GM23338 (cell line): ENCODE measurements around the gene PSMB3. TPM values are rescaled to one million over a fixed set of nuclear protein-coding genes. Genes with fewer than 3 reads are reported as not detected.

ENCODE experiments used
- CREB1 ChIP-seq: fragments of 250-450 bp; sonication (Bioruptor Pico); IDR thresholded peaks from 2 replicates; pipeline ENCODE4 v1.5.0; 2020; ENCODE audit warnings: low read depth, mild to moderate bottlenecking, moderate library complexity
- EZH2phosphoT487 ChIP-seq: fragments of 200-600 bp; sonication (generic); IDR thresholded peaks from one replicate; pipeline ENCODE4 v1.8.1; 2018; ENCODE audit warnings: antibody characterized with exemption; ENCODE audit not compliant: unreplicated experiment
- JUNB ChIP-seq: IDR thresholded peaks from one replicate; pipeline ENCODE4 v1.6.1; 2016; ENCODE audit warnings: antibody characterized with exemption; ENCODE audit not compliant: unreplicated experiment
- NANOG ChIP-seq: IDR thresholded peaks from 2 replicates; pipeline ENCODE4 v1.6.1; 2016; ENCODE audit warnings: antibody characterized with exemption, borderline replicate concordance
- POLR2AphosphoS5 ChIP-seq: IDR thresholded peaks from 2 replicates; pipeline ENCODE4 v1.6.1; 2016; ENCODE audit warnings: antibody characterized with exemption, low read depth
- STAT1 ChIP-seq: IDR thresholded peaks from one replicate; pipeline ENCODE4 v1.6.1; 2016; ENCODE audit warnings: antibody characterized with exemption; ENCODE audit not compliant: unreplicated experiment
- ZNF114 ChIP-seq: fragments of 250-450 bp; sonication (Bioruptor Pico); IDR thresholded peaks from 2 replicates; pipeline ENCODE4 v1.5.0; 2020; ENCODE audit warnings: mild to moderate bottlenecking, moderate library complexity
- polyA plus RNA-seq: library from polyadenylated mRNA; unstranded; fragments of >200 nt; fragmentation: Nextera tagmentation; extraction: Ambion mirVana; gene quantifications from 2 replicates; pipeline ENCODE4 v1.2.1, GENCODE V29; 2016
- total RNA-seq: library from RNA; depleted of rRNA; stranded (reverse); fragments of >200 nt; shearing (Covaris generic); gene quantifications from 2 replicates; pipeline ENCODE4 v1.2.3, GENCODE V29; 2014
- TF ChIP-seq, protein P1 (sequence below): fragments of 250-450 bp; sonication (Bioruptor Pico); IDR thresholded peaks from 2 replicates; pipeline ENCODE4 v1.5.0; 2020; ENCODE audit warnings: mild to moderate bottlenecking, moderate library complexity
- TF ChIP-seq, protein P2 (sequence below): IDR thresholded peaks from 2 replicates; pipeline ENCODE4 v1.6.1; 2016; ENCODE audit warnings: antibody characterized with exemption
- TF ChIP-seq, protein P3 (sequence below): IDR thresholded peaks from one replicate; pipeline ENCODE4 v1.6.1; 2018; ENCODE audit warnings: antibody characterized with exemption; ENCODE audit not compliant: unreplicated experiment

Gene PSMB3
- total and polyA plus RNA-seq, 2 experiments from 2014 or later = 250 to 523 TPM

GRCh38 chr17:38719289-38719942 lies 33.1 kb upstream of the PSMB3 start (continued):
- TF ChIP-seq, protein P1, sequence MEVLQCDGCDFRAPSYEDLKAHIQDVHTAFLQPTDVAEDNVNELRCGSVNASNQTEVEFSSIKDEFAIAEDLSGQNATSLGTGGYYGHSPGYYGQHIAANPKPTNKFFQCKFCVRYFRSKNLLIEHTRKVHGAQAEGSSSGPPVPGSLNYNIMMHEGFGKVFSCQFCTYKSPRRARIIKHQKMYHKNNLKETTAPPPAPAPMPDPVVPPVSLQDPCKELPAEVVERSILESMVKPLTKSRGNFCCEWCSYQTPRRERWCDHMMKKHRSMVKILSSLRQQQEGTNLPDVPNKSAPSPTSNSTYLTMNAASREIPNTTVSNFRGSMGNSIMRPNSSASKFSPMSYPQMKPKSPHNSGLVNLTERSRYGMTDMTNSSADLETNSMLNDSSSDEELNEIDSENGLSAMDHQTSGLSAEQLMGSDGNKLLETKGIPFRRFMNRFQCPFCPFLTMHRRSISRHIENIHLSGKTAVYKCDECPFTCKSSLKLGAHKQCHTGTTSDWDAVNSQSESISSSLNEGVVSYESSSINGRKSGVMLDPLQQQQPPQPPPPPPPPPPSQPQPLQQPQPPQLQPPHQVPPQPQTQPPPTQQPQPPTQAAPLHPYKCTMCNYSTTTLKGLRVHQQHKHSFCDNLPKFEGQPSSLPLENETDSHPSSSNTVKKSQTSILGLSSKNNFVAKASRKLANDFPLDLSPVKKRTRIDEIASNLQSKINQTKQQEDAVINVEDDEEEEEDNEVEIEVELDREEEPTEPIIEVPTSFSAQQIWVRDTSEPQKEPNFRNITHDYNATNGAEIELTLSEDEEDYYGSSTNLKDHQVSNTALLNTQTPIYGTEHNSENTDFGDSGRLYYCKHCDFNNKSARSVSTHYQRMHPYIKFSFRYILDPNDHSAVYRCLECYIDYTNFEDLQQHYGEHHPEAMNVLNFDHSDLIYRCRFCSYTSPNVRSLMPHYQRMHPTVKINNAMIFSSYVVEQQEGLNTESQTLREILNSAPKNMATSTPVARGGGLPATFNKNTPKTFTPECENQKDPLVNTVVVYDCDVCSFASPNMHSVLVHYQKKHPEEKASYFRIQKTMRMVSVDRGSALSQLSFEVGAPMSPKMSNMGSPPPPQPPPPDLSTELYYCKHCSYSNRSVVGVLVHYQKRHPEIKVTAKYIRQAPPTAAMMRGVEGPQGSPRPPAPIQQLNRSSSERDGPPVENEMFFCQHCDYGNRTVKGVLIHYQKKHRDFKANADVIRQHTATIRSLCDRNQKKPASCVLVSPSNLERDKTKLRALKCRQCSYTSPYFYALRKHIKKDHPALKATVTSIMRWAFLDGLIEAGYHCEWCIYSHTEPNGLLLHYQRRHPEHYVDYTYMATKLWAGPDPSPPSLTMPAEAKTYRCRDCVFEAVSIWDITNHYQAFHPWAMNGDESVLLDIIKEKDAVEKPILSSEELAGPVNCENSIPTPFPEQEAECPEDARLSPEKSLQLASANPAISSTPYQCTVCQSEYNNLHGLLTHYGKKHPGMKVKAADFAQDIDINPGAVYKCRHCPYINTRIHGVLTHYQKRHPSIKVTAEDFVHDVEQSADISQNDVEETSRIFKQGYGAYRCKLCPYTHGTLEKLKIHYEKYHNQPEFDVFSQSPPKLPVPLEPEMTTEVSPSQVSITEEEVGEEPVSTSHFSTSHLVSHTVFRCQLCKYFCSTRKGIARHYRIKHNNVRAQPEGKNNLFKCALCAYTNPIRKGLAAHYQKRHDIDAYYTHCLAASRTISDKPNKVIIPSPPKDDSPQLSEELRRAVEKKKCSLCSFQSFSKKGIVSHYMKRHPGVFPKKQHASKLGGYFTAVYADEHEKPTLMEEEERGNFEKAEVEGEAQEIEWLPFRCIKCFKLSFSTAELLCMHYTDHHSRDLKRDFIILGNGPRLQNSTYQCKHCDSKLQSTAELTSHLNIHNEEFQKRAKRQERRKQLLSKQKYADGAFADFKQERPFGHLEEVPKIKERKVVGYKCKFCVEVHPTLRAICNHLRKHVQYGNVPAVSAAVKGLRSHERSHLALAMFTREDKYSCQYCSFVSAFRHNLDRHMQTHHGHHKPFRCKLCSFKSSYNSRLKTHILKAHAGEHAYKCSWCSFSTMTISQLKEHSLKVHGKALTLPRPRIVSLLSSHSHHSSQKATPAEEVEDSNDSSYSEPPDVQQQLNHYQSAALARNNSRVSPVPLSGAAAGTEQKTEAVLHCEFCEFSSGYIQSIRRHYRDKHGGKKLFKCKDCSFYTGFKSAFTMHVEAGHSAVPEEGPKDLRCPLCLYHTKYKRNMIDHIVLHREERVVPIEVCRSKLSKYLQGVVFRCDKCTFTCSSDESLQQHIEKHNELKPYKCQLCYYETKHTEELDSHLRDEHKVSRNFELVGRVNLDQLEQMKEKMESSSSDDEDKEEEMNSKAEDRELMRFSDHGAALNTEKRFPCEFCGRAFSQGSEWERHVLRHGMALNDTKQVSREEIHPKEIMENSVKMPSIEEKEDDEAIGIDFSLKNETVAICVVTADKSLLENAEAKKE (CRISPR knock-in tag) = no peak
- no peak for TF ChIP-seq EZH2phosphoT487
- TF ChIP-seq ZNF114 = no peak
- no peak for TF ChIP-seq CREB1
- TF ChIP-seq, protein P2, sequence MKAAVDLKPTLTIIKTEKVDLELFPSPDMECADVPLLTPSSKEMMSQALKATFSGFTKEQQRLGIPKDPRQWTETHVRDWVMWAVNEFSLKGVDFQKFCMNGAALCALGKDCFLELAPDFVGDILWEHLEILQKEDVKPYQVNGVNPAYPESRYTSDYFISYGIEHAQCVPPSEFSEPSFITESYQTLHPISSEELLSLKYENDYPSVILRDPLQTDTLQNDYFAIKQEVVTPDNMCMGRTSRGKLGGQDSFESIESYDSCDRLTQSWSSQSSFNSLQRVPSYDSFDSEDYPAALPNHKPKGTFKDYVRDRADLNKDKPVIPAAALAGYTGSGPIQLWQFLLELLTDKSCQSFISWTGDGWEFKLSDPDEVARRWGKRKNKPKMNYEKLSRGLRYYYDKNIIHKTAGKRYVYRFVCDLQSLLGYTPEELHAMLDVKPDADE = no peak
- no peak for TF ChIP-seq JUNB
- TF ChIP-seq POLR2AphosphoS5 = no peak
- TF ChIP-seq NANOG = no peak
- TF ChIP-seq STAT1 = no peak
- TF ChIP-seq, protein P3, sequence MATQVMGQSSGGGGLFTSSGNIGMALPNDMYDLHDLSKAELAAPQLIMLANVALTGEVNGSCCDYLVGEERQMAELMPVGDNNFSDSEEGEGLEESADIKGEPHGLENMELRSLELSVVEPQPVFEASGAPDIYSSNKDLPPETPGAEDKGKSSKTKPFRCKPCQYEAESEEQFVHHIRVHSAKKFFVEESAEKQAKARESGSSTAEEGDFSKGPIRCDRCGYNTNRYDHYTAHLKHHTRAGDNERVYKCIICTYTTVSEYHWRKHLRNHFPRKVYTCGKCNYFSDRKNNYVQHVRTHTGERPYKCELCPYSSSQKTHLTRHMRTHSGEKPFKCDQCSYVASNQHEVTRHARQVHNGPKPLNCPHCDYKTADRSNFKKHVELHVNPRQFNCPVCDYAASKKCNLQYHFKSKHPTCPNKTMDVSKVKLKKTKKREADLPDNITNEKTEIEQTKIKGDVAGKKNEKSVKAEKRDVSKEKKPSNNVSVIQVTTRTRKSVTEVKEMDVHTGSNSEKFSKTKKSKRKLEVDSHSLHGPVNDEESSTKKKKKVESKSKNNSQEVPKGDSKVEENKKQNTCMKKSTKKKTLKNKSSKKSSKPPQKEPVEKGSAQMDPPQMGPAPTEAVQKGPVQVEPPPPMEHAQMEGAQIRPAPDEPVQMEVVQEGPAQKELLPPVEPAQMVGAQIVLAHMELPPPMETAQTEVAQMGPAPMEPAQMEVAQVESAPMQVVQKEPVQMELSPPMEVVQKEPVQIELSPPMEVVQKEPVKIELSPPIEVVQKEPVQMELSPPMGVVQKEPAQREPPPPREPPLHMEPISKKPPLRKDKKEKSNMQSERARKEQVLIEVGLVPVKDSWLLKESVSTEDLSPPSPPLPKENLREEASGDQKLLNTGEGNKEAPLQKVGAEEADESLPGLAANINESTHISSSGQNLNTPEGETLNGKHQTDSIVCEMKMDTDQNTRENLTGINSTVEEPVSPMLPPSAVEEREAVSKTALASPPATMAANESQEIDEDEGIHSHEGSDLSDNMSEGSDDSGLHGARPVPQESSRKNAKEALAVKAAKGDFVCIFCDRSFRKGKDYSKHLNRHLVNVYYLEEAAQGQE = no peak
